Activated CD4-positive, alpha-beta T cell treated with anti-CD3 and anti-CD28 coated beads for 36 hours (primary cell): ENCODE measurements around the gene COL5A1. TPM values are rescaled to one million over a fixed set of nuclear protein-coding genes. Genes with fewer than 3 reads are reported as not detected.

ENCODE experiments used
- ATAC-seq: fragments of 200-7000 bp; cut with Tn5 transposase; one replicate; pipeline ENCODE4 v1.10.0; 2021; ENCODE audit warnings: mild to moderate bottlenecking, moderate library complexity
- CTCF ChIA-PET: fragments of 350-600 bp; sonication (Branson Sonifier 250); formaldehyde crosslinking; loops from one replicate; lab custom pipeline; 2021; ENCODE audit warnings: antibody characterized with exemption; lab: Charles Lee
- POLR2A ChIA-PET: fragments of 350-600 bp; sonication (Branson Sonifier 250); formaldehyde crosslinking; loops from one replicate; lab custom pipeline; 2021; ENCODE audit warnings: antibody characterized with exemption, inconsistent platforms; lab: Charles Lee
- DNase-seq: peaks from one replicate; pipeline ENCODE4 v3.0.0-alpha.2; 2020
- H3K27ac Mint-ChIP-seq: one replicate; pipeline ENCODE4 v1.8.0; 2021; ENCODE audit warnings: mixed read lengths
- H3K27me3 Mint-ChIP-seq: one replicate; pipeline ENCODE4 v1.8.0; 2021; ENCODE audit warnings: mixed read lengths
- H3K36me3 Mint-ChIP-seq: one replicate; pipeline ENCODE4 v1.8.0; 2021; ENCODE audit warnings: low read depth, mixed read lengths
- H3K4me1 Mint-ChIP-seq: one replicate; pipeline ENCODE4 v1.8.0; 2021; ENCODE audit warnings: mixed read lengths
- H3K4me3 Mint-ChIP-seq: one replicate; pipeline ENCODE4 v1.8.0; 2021; ENCODE audit warnings: mild to moderate bottlenecking, moderate library complexity, mixed read lengths
- H3K9me3 Mint-ChIP-seq: one replicate; pipeline ENCODE4 v1.8.0; 2021; ENCODE audit warnings: low read depth, mixed read lengths
- intact Hi-C, 2 experiments: fragments of 100-400 bp; cut with DNase I in 1 of 2; cut with micrococcal nuclease in 1 of 2; formaldehyde crosslinking; loops; one replicate each; pipeline versions ENCODE4 v1.14.2 to v1.15.1; 2022 to 2024; cut with DNase I, micrococcal nuclease
- total RNA-seq, 2 experiments: library from RNA; stranded (reverse); gene quantifications; one replicate each; pipeline ENCODE4 v1.2.3, GENCODE V29; 2021

COL5A1 gene
- total RNA-seq, 2 experiments from 2014 or later = 0.07 to 0.16 TPM

DNA sequence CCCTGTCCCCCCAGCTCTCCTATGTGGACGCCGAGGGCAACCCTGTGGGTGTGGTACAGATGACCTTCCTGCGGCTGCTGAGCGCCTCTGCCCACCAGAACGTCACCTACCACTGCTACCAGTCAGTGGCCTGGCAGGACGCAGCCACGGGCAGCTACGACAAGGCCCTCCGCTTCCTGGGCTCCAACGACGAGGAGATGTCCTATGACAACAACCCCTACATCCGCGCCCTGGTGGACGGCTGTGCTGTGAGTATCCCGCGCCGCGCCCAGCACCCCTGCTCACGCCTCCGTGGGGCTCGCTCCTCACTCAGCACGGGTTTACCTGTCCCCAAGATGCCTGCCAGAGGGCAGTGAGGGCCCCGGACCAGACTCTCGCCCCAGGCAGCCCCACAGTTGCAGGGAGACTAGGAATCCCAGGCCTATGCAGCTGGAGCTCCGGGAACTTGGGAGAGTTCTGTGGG is 193.4 kb downstream of the COL5A1 start:
- CTCF ChIA-PET = no interaction called here
- DNase-seq (no peak), ATAC-seq (no peak)
- H3K27me3 Mint-ChIP-seq = no peaks in the 10 kb centered on the region
- no peaks in the 10 kb centered on the region for H3K36me3 Mint-ChIP-seq
- no peaks in the 10 kb centered on the region for H3K9me3 Mint-ChIP-seq
- H3K27ac Mint-ChIP-seq = no peak overlapping the region
- H3K4me3 Mint-ChIP-seq = no peak overlapping the region
- no peaks in the 10 kb centered on the region for H3K4me1 Mint-ChIP-seq
- intact Hi-C loops = no loop called here
- POLR2A ChIA-PET = no interaction called here

DNA sequence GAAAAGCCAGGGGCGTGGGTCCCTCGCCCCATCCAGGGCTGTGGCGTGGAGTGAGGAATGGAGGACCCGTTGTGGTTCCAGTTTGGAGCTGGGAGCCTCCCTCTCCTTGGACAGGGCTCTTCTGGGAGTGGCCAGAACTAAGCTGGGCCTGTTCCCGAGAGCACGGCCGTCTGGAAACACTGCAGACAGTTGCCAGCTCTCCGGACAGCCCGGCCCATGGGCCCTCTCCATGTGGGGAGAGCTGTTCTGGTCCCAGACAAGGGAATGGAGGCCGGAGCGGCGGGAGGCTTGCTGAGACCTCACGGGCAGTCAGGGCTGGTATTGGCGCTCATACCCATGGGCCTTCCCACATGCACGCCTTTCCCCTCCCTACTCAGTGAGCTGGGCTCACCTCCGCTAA is 193.8 kb downstream of the COL5A1 start:
- intact Hi-C loops = no loop called here
- no peaks in the 10 kb centered on the region for H3K9me3 Mint-ChIP-seq
- ATAC-seq (no peak), DNase-seq (no peak)
- H3K27ac Mint-ChIP-seq = no peak overlapping the region
- no peaks in the 10 kb centered on the region for H3K4me1 Mint-ChIP-seq
- H3K4me3 Mint-ChIP-seq = no peak overlapping the region
- POLR2A ChIA-PET = no interaction called here
- no peaks in the 10 kb centered on the region for H3K27me3 Mint-ChIP-seq
- CTCF ChIA-PET = no interaction called here
- H3K36me3 Mint-ChIP-seq = no peaks in the 10 kb centered on the region

DNA sequence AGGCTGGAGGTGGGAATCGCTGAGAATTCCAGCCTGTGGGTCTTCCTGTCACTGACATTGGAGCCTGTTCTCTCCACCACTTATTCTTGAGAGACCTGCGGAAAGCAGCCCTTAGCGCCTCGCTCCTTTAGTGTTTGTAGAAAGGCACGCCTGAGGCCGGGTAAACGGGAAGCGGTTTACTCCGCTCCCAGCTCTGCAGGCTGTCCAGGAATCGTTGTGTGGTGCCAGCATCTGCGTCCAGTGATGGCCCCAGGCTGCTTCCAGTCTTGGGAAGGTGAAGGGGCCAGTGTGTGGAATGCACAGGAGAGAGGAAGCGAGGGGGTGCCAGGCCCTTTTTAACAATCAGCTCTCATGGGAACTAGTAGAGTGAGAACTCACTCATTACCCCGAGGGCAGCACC is 194.4 kb downstream of the COL5A1 start:
- ChIA-PET CTCF (no interaction called here), POLR2A (no interaction called here)
- DNase-seq (no peak), ATAC-seq (no peak)
- H3K36me3 Mint-ChIP-seq = no peaks in the 10 kb centered on the region
- H3K27ac Mint-ChIP-seq = no peak overlapping the region
- H3K9me3 Mint-ChIP-seq = no peaks in the 10 kb centered on the region
- H3K4me3 Mint-ChIP-seq = no peak overlapping the region
- intact Hi-C loops = no loop called here
- H3K4me1 Mint-ChIP-seq = no peaks in the 10 kb centered on the region
- H3K27me3 Mint-ChIP-seq = no peaks in the 10 kb centered on the region

DNA sequence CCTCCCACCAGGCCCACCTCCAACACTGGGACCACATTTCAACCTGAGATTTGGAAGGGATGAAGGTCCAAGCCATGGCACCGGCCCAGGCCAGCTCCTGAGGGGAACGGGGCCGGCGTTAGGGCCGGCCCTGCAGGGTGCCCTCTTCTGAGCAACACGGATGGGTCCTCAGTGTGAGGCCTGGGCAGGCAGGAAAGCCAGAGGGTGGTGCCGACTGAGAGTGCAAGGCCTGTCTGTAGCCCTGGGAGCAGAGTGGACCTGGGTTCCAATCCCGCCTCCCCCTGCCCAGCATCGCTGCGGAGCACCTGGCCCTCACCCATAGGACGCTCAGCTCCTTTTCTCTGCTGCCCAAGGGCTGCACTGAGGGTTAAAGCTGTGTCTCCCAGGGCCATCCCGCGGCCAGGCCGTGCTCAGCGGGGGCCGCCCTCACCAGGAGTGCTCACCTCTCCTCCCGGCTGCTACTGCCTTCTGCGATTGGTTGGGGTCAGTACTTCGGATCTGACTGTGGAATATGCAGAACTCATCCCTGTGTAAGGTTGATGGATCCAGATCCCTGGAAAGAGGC is 194.9 kb downstream of the COL5A1 start:
- no peak overlapping the region for H3K4me3 Mint-ChIP-seq
- H3K9me3 Mint-ChIP-seq = no peaks in the 10 kb centered on the region
- POLR2A ChIA-PET = no interaction called here
- no peaks in the 10 kb centered on the region for H3K27me3 Mint-ChIP-seq
- ATAC-seq (no peak), DNase-seq (no peak)
- H3K4me1 Mint-ChIP-seq = no peaks in the 10 kb centered on the region
- CTCF ChIA-PET = interaction anchor here (0.6 kb wide), 1 partner anchor 20 kb away, joined by 3 read pairs; no protein-coding TSS in a partner anchor
- intact Hi-C loops = no loop called here
- H3K27ac Mint-ChIP-seq = no peak overlapping the region
- H3K36me3 Mint-ChIP-seq = no peaks in the 10 kb centered on the region

DNA sequence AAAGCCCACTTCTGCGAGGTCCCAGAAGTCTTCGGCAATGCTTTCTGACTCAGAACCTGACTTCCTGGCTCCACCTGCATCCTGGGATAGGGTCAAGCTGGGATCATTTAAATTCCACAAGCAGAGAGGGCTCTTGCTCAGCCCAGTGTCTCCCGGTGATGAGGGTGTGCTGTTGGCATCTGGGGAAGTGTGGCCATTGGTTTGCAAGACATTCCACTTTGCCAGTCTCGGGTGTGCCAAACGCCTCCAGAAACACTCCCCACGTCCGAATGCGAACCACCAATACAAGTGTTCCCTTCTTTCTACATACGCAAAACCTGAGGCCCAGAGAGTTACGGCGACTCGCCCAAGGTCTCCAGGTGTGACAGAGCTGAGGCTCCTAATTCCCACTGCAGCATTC is 195.9 kb downstream of the COL5A1 start:
- POLR2A ChIA-PET = no interaction called here
- CTCF ChIA-PET = no interaction called here
- no peaks in the 10 kb centered on the region for H3K27me3 Mint-ChIP-seq

DNA sequence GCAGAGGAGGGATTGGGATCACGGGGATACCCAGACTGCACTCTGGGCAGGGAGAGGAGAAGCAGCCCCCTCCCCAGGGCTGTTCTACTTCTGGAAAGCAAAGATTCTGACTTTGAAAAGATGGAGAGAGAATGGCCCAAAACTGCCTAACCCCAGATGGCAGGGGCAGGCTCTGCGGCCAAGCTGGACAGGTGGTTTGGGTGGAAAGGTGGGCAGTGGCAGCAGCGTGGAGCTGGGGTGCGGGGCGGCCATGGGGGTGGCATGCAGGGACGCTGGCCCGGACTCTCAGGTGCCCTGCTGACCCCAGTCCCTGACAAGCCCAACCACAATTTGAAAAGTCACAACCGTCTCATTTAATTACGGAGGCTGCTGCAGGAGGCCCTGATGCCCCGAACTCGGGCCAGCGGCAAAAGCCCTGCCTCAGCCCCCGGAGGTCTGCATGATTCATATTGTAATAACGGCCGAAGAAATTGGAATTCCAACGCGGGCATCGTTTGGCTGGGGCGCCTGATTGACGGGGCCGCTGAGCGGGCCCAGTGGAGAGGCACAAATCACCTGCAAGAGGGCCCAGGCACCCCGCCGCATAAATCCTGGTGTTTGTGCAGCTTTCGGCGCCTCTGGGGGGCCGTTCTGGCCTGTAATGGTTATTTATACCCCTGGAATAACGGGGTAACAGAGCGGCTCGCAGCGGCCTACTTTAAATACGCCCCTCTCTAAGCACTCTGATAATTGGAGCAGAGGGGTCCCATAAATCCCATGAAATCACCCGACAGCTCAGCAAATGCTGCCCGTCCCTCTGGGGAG is 197.2 kb downstream of the COL5A1 start:
- ChIA-PET CTCF (interaction anchor here (0.6 kb wide), 1 partner anchor 40 kb away, joined by 3 read pairs; no protein-coding TSS in a partner anchor), POLR2A (no interaction called here)
- Mint-ChIP-seq H3K27ac (no peak overlapping the region), H3K9me3 (no peaks in the 10 kb centered on the region), H3K27me3 (no peaks in the 10 kb centered on the region), H3K4me1 (no peaks in the 10 kb centered on the region), H3K36me3 (no peaks in the 10 kb centered on the region), H3K4me3 (no peak overlapping the region)
- intact Hi-C loops = no loop called here
- ATAC-seq (no peak), DNase-seq (no peak)

More for the DNA sequence above, 195.9 kb downstream of the COL5A1 start:
- Mint-ChIP-seq H3K4me3 (no peak overlapping the region), H3K36me3 (no peaks in the 10 kb centered on the region), H3K9me3 (no peaks in the 10 kb centered on the region), H3K27ac (no peak overlapping the region), H3K4me1 (no peaks in the 10 kb centered on the region)
- DNase-seq = no peak
- ATAC-seq = no peak
- intact Hi-C loops = no loop called here

DNA sequence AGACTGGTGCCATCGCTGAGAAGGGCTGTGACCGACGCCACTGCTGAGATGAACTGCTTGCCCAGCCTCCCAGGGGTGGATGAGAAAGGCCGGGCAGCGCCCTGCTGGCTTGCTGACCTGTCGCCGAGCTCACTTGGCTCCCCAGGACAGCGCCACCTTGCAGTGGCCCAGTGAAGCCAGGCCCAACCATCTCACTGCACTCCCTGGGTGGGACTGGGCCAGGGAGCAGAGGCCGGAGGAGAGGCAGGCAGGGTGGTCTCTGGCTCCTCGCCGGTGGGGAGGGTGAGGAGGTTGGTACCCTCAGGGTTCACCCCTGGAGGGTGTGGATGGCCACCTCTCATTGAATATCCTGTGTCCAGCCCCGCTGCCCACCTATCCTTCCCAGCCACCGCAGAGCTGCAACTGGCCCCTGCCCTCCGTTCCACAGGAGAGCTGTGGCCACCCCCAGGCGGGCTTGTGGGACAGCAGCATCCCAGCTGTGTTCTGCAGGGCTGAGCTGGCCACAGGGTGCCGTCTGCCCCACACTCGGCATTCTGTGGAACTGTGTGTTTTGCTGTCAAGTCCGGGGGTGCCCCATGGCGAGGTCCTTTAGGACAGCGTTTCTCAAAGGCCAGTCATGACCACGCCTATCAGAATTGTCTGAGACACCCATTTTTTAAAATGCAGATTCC is 198.0 kb downstream of the COL5A1 start:
- H3K9me3 Mint-ChIP-seq = no peaks in the 10 kb centered on the region
- no peaks in the 10 kb centered on the region for H3K36me3 Mint-ChIP-seq
- H3K27me3 Mint-ChIP-seq = no peaks in the 10 kb centered on the region
- H3K4me1 Mint-ChIP-seq = no peaks in the 10 kb centered on the region
- ChIA-PET CTCF (interaction anchor here (0.6 kb wide), 1 partner anchor 39 kb away, joined by 3 read pairs; no protein-coding TSS in a partner anchor), POLR2A (no interaction called here)
- DNase-seq (no peak), ATAC-seq (no peak)
- no peak overlapping the region for H3K4me3 Mint-ChIP-seq
- no peak overlapping the region for H3K27ac Mint-ChIP-seq
- intact Hi-C loops = no loop called here

DNA sequence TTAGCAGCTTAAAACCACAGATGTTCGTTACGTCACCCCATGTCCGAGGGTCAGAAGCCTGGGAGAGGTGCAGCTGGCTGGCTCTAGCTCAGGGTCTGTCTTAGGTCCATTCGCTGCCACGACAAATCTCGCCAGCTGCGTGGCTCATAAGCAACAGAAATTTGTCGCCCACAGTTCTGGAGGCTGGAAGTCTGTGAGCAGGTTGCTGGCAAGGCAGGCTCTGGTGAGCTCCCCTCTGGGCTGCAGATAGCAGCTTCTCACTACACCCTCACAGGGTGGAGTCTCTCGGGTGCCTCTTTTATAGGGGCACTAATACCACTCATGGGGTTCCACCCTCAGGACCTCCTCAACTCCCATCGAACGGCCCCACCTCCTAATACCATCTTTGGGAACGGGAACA is 198.9 kb downstream of the COL5A1 start:
- Mint-ChIP-seq H3K4me1 (no peaks in the 10 kb centered on the region), H3K4me3 (no peak overlapping the region), H3K27ac (no peak overlapping the region), H3K36me3 (no peaks in the 10 kb centered on the region), H3K27me3 (no peaks in the 10 kb centered on the region), H3K9me3 (no peaks in the 10 kb centered on the region)
- DNase-seq (no peak), ATAC-seq (no peak)
- intact Hi-C loops = no loop called here
- ChIA-PET POLR2A (no interaction called here), CTCF (interaction anchor here (0.7 kb wide), 1 partner anchor 17 kb away, joined by 3 read pairs; no protein-coding TSS in a partner anchor)

DNA sequence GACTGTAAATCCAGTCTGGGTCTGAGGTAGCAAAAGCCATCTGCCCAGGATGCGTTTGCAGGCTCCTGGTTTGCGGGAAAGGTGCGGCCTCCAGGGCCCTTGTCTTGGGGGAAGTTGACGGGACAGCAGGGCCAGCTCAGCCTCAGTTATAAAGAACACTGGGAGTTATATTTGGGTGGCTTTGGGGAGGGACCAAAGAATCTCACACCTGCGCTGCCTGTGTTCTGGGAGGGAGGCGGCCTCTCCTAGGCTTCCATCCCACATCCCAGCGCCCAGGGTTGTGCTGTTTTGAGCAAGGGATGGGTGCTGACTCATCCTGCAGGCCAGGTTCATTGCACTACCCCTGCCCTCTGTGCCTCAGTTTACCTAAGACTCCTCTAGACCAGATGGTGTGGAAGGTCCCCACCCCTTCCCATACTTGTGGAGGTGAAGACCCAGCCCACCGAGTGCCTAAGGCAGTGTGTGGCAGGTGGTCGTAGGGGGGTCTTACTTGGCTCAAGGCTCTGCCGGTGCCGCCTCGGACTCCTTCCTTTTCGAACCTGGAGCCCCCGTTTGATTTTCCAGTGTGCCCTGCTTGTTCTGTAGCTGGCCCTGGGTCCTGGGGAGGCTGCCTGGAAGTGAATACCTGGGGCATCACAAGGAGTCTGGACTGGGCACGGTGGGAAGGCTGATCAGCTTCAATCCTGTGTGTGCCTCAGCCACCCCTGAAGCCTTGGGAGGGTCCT is 199.7 kb downstream of the COL5A1 start:
- ChIA-PET CTCF (no interaction called here), POLR2A (no interaction called here)
- Mint-ChIP-seq H3K4me1 (no peaks in the 10 kb centered on the region), H3K27ac (no peak overlapping the region), H3K36me3 (no peaks in the 10 kb centered on the region), H3K4me3 (no peak overlapping the region), H3K9me3 (no peaks in the 10 kb centered on the region), H3K27me3 (no peaks in the 10 kb centered on the region)
- intact Hi-C loops = no loop called here
- ATAC-seq = no peak
- DNase-seq = no peak

DNA sequence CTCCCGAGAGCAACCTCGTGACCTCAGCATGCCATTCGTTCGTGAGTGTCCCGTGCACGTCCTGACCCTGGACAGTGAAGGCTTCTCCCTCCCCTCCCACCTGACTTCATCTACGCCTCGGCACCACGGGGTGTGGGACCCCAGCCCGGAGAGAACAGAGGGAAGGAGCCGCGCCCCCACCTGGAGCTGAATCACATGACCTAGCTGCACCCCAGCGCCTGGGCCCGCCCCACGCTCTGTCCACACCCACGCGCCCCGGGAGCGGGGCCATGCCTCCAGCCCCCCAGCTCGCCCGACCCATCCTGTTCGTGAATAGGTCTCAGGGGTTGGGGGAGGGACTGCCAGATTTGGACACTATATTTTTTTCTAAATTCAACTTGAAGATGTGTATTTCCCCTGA is 200.7 kb downstream of the COL5A1 start:
- ChIA-PET CTCF (no interaction called here), POLR2A (no interaction called here)
- ATAC-seq (no peak), DNase-seq (no peak)
- intact Hi-C loops = no loop called here
- H3K4me3 Mint-ChIP-seq = no peak overlapping the region
- H3K9me3 Mint-ChIP-seq = no peaks in the 10 kb centered on the region
- no peak overlapping the region for H3K27ac Mint-ChIP-seq
- H3K27me3 Mint-ChIP-seq = no peaks in the 10 kb centered on the region
- H3K4me1 Mint-ChIP-seq = no peaks in the 10 kb centered on the region
- no peaks in the 10 kb centered on the region for H3K36me3 Mint-ChIP-seq

DNA sequence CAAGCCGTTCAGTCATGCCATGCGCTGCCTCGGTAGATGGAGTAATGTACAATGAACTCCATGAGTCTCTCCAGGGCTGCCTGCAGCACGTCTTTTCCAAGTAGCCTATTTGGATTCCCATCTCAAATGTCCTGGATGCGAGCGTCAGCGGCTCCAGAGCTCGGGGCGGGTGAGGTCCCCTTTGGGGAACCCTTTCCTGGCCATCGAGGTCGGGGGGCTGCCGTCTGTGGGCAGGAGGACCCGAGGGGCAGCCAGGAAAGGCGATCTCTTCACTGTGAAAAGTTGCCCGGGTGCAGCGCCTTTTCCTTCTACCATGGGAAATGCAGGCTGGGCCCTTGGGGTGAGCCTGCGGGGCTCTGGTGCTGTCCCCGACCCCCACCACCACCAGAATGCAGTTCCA is 202.1 kb downstream of the COL5A1 start:
- no peaks in the 10 kb centered on the region for H3K27me3 Mint-ChIP-seq
- DNase-seq (no peak), ATAC-seq (no peak)
- H3K36me3 Mint-ChIP-seq = no peaks in the 10 kb centered on the region
- H3K4me1 Mint-ChIP-seq = no peaks in the 10 kb centered on the region
- no peak overlapping the region for H3K27ac Mint-ChIP-seq
- ChIA-PET CTCF (no interaction called here), POLR2A (no interaction called here)
- no peaks in the 10 kb centered on the region for H3K9me3 Mint-ChIP-seq
- H3K4me3 Mint-ChIP-seq = no peak overlapping the region
- intact Hi-C loops = no loop called here
